HG03575 (cell line): ENCODE results near the gene LRAT.

Source experiments
- ATAC-seq: cut with Tn5 transposase; IDR thresholded peaks from one replicate; pipeline ENCODE4 v1.9.1; 2021; ENCODE audit not compliant: unreplicated experiment, insufficient number of reproducible peaks, low FRiP score; ENCODE audit errors: extremely low read depth

The LRAT gene

DNA sequence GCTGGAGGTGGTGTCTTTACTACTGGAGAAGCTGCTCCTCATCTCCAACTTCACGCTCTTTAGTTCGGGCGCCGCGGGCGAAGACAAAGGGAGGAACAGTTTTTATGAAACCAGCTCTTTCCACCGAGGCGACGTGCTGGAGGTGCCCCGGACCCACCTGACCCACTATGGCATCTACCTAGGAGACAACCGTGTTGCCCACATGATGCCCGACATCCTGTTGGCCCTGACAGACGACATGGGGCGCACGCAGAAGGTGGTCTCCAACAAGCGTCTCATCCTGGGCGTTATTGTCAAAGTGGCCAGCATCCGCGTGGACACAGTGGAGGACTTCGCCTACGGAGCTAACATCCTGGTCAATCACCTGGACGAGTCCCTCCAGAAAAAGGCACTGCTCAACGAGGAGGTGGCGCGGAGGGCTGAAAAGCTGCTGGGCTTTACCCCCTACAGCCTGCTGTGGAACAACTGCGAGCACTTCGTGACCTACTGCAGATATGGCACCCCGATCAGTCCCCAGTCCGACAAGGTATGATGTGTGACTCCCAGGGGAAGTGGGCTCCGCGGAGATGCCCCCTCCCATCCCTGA, 634 bp downstream of the LRAT start:
- no peak for ATAC-seq

DNA sequence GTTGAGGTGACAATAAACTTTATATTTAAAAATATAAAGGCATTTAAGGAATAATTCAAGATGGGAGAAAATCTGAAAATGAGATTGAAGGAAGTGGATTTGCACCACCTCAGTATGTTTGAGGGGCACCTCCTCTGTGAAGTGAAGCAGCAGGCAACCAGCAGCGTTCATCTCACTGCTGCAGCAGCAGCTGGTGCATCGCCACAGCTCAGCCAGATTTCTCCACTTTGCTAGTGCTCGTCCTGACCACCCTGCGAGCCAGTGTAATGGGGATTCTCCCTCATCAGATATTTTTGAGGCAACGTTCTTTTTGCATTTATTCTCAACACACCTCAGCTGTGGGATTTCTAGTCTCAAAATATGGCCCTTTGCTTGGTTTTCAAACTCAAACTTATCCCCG, 13.9 kb downstream of the LRAT start:
- no peak for ATAC-seq

DNA sequence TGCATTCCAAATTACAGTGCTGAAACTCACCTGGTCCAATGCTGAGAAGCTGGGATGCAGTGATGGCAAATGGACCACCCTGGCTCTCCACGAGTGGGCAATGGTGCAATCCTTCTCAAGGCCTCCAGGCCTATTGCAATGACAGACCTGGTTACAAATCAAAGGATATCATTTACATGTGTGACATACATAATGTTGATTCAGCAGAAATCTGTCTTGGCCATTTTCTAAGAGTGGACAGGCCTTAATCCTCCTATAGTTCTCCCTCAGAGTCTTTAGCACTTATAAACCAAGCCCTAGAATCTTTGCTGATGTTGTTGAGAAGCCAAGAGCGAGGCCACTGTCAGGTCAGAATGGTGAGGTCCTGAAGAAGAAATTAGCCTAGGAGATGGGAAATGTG, 17.1 kb downstream of the LRAT start:
- ATAC-seq: no peak

- ATAC-seq: no peak
Observed at GRCh38 chr4:154778264-154778663, 34.5 kb downstream of the LRAT start.

DNA sequence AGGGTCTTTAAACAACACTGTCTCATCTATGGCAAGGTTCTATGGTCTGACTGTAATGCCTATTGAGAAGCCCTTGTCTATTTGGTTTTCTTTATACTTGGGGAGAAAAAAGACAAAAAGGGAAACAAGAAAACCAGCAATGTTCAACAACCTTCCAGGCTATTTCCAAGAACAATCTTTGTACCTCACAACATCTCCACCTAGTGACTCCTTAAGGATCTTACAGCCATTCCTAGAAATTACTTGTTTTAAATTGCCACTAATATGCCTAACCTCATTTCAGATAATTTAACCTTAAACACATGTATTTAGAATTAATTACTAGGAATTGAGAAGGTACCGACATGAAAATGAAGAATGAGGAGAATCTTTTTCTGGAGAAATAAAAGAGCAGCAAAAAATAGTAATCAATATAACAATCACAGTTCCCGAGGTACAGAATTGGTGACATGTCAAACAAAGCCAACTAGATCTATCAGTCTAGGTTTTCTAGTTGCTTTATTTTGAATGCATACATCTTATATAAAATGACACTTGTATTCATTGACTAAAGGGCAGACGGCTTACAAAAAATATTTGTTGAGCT, 35.7 kb downstream of the LRAT start:
- no peak for ATAC-seq

DNA sequence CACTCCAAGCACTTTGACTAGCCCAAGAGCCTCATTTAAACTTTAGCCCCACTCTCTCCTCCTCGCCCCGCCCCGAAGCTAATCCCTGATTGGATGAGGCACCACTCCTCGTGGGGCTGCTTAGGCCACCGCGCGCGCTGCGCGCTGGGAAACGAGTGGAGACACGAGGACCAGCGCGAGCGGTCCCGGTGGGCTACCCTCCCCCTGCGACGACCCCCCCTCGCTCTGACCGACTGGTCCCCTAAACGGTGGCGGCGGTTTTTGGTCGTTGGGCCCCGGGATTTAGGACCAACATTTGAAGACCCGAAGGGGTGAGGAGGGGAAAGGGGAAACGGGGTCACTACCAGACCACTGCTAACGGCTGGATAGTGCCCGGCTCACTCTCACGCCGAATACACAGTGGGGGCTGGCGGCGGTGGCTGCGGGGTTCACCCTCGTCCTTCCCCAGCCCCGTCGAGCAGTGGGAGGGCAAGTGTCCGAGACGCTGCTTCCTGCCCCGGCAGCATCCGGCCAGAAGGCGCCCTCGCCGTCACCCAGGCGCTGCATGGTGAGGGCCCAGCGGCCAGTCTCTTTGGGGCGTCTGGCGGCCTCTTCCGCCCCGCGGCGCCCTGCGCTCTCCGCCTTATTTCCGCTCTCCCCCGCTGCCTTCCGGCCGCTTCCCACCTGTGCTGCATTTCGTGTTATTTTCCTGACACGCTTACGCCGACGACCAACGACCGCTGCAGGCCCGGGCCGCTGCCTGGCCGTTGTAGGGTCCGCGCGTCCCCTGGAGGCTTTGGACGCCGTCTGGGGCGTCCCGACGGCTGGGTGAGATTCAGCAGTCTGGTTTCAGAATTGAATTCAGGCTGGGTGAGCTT, 37.6 kb downstream of the LRAT start, which contains the start of gene RBM46:
Gene RBM46 (plus strand): TSS at position 147 of the 857 bp plus-strand sequence. CDS start 15,481 bp downstream, outside the sequence.
- no peak for ATAC-seq

DNA sequence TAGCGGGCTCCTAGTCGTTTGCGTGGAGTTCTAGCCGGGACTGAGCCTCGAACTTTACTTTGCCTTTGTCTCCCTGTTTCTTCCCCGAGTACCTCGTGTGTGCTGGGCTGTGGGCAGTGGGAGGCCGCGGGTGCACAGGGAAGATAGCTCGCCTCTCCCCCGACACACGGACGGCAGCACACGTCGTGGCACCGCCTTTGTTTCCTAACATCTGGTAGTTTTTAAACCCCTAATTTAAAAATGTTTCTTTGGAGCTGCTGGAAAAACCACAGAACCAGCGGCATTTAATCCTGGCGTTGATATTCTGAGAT, 38.1 kb downstream of the LRAT start:
- ATAC-seq: no peak
